HL-60 (cell line): ENCODE data around the gene TBX5.

Experiments
- DNase-seq, 2 experiments: peaks; one replicate each; pipeline ENCODE4 v3.0.0-alpha.2; 2010 to 2020; ENCODE audit warnings: low read depth in 1 of 2, low spot score in 1 of 2
- H3K27ac ChIP-seq: fragments of 250-450 bp; sonication (Bioruptor Pico); replicated peaks from 2 replicates; pipeline ENCODE4 v1.5.1; 2020; ENCODE audit warnings: mild to moderate bottlenecking, moderate library complexity
- H3K27me3 ChIP-seq: fragments of 250-450 bp; sonication (Bioruptor Pico); 2 replicates; pipeline ENCODE4 v1.5.1; 2021; ENCODE audit warnings: mild to moderate bottlenecking, moderate library complexity; ENCODE audit not compliant: insufficient read depth, poor library complexity, severe bottlenecking
- H3K4me3 ChIP-seq: replicated peaks from 2 replicates; pipeline ENCODE4 v1.5.1; 2011; ENCODE audit warnings: mild to moderate bottlenecking, control low read depth, low read length; ENCODE audit not compliant: insufficient read depth
- GABPA ChIP-seq: IDR thresholded peaks from 2 replicates; pipeline ENCODE4 v1.6.1; 2012; ENCODE audit warnings: low read depth
- POLR2AphosphoS5 ChIP-seq: IDR thresholded peaks from 2 replicates; pipeline ENCODE4 v1.6.1; 2012; ENCODE audit warnings: low read depth
- SPI1 ChIP-seq: IDR thresholded peaks from 2 replicates; pipeline ENCODE4 v1.6.1; 2012; ENCODE audit warnings: low read depth, mild to moderate bottlenecking, borderline replicate concordance
- TF ChIP-seq, protein P1 (sequence below): IDR thresholded peaks from 2 replicates; pipeline ENCODE4 v1.6.1; 2012; ENCODE audit warnings: low read depth; ENCODE audit not compliant: insufficient replicate concordance
- TF ChIP-seq, protein P2 (sequence below): IDR thresholded peaks from one replicate; pipeline ENCODE4 v1.5.1; 2011; ENCODE audit warnings: low read length, control low read depth, inconsistent platforms; ENCODE audit not compliant: insufficient read depth

TBX5 gene

DNA sequence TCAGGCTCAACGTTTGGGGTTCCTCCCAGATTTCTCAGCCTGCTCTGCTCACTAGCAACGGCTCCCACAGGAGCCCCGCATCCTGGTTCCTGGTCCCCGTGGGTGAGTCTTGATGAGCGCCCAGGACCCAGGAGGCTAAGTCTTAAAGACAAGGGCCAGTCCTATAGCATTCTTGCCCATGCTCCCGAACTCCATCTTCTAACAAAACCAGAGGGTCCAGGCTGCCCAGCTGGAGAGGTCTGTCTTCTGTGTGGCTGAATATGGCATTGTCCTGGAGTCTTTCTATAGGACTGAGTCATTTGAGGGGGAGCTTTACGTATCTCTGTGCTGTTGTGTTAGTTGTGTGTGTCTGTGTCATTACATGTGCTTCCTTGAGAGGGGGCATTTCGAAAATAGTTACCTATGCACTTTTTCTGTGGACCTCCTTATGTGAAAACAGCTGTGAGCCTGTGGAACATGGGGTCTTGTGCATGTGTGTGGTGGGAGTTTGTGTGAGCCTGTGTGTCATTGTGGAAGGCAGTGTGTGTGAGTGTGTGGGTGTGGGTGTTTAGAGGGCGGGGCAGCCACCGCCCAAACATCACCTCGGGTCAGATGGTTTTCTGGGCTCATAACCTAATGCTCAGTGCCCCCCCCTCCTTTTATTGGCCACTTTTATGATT is 9.1 kb upstream of the TBX5 start:
- Histone ChIP-seq H3K27ac (no peak overlapping the region), H3K4me3 (no peak overlapping the region), H3K27me3 (peaks cover 46% of the 10 kb centered on the region)
- TF ChIP-seq GABPA, result no peak
- TF ChIP-seq POLR2AphosphoS5, result no peak
- TF ChIP-seq SPI1, result no peak
- TF ChIP-seq, protein P1, sequence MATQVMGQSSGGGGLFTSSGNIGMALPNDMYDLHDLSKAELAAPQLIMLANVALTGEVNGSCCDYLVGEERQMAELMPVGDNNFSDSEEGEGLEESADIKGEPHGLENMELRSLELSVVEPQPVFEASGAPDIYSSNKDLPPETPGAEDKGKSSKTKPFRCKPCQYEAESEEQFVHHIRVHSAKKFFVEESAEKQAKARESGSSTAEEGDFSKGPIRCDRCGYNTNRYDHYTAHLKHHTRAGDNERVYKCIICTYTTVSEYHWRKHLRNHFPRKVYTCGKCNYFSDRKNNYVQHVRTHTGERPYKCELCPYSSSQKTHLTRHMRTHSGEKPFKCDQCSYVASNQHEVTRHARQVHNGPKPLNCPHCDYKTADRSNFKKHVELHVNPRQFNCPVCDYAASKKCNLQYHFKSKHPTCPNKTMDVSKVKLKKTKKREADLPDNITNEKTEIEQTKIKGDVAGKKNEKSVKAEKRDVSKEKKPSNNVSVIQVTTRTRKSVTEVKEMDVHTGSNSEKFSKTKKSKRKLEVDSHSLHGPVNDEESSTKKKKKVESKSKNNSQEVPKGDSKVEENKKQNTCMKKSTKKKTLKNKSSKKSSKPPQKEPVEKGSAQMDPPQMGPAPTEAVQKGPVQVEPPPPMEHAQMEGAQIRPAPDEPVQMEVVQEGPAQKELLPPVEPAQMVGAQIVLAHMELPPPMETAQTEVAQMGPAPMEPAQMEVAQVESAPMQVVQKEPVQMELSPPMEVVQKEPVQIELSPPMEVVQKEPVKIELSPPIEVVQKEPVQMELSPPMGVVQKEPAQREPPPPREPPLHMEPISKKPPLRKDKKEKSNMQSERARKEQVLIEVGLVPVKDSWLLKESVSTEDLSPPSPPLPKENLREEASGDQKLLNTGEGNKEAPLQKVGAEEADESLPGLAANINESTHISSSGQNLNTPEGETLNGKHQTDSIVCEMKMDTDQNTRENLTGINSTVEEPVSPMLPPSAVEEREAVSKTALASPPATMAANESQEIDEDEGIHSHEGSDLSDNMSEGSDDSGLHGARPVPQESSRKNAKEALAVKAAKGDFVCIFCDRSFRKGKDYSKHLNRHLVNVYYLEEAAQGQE, result no peak
- TF ChIP-seq, protein P2, sequence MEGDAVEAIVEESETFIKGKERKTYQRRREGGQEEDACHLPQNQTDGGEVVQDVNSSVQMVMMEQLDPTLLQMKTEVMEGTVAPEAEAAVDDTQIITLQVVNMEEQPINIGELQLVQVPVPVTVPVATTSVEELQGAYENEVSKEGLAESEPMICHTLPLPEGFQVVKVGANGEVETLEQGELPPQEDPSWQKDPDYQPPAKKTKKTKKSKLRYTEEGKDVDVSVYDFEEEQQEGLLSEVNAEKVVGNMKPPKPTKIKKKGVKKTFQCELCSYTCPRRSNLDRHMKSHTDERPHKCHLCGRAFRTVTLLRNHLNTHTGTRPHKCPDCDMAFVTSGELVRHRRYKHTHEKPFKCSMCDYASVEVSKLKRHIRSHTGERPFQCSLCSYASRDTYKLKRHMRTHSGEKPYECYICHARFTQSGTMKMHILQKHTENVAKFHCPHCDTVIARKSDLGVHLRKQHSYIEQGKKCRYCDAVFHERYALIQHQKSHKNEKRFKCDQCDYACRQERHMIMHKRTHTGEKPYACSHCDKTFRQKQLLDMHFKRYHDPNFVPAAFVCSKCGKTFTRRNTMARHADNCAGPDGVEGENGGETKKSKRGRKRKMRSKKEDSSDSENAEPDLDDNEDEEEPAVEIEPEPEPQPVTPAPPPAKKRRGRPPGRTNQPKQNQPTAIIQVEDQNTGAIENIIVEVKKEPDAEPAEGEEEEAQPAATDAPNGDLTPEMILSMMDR, result no peak
- no peak for DNase-seq

DNA sequence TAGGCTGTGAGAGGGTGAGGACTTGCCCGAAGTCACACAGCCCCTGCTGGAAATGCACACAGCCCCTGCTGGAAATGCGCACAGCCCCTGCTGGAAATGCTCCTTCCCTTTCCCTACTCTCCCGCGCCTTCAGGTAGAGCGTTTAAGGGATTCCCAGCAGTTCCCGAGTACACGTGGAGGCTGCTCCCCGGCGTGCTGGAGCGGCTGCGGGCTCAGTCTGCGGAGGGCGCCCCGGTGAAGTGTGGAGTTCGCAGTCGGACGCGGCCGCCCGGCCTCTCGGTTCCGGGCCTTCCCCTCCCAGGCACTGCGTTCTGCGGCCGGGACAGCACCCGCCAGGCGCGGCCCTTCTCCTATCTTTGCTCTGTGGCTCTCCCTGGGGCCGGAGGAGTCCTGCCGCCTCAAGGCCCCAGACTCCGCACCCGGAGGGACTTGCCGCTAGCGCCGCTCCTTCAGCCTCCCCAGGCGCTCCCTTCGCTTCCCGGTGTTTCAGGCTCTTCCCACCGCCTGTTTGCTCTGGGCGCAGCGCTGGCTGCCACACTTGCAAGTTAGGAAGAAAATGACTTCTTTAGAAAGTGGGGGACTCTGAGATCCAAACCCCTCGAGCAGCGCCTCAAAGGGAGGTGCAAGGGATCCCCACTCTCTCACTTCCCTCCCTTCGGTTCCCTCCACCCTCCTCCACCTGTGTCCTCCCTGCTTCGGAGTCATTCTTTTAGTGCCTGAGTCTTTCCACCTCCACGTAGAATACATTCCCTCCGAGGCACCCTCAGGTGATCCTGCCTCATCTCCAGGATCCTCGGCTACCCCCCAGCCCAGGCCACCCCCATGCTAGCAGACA is 8.3 kb upstream of the TBX5 start:
- DNase-seq, result no peak
- Histone ChIP-seq H3K4me3 (no peak overlapping the region), H3K27me3 (peaks cover 53% of the 10 kb centered on the region), H3K27ac (no peak overlapping the region)
- TF ChIP-seq SPI1, result no peak
- no peak for TF ChIP-seq GABPA
- TF ChIP-seq, protein P1, result no peak
- TF ChIP-seq, protein P2, result no peak
- no peak for TF ChIP-seq POLR2AphosphoS5

DNA sequence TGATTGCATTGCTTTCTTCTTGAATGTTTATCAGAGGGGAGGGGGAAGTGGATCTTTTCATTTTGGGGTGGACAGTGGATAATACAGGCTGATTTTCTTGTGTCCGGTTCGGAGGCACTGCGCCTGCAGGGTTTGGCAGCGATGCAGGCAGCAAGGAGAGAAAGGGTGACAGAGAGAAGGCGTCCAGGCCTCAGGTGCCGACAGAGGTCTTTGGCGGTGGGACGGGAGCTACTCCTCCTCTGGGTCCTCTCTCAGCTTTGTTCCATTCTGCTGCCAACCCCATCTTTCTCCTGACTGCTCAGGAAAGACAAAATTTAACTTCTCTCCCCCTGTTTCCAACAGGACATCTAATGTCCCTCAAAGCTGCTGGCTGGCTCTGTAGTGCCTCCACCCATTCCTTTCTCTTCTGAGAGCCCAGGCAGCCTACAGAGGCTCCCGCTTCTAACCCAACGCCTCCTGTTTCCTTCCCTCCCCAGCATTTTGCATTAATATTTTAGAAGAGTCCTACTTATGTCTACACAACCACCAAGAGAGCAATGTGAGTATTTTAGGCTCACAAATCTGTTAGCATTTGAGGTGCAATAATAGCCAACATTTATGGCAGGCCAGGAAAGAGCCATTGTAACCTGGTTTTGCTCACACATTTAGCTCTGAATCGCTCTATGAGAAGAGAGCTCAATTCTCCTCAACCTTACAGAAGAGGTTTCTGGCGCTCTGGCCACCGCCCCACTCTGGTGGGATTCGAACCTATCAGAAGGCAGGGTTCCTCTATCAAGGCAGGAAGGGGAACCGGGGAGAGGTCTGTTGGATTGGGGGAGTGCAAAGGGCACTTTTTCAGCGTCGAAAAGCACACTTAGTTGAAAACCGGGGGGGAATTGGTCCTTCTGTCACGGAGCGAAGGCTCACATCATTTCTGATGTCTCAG is 7.1 kb upstream of the TBX5 start:
- peaks cover 65% of the 10 kb centered on the region for H3K27me3 ChIP-seq
- H3K27ac ChIP-seq, result no peak overlapping the region
- TF ChIP-seq POLR2AphosphoS5 (no peak), GABPA (no peak), SPI1 (no peak)
- TF ChIP-seq, protein P1, result no peak
- TF ChIP-seq, protein P2, result no peak
- DNase-seq, result no peak
- no peak overlapping the region for H3K4me3 ChIP-seq
